Bronchial epithelial cell (primary cell): ENCODE measurements around the gene TM7SF2. TPM values are rescaled to one million over a fixed set of nuclear protein-coding genes. Genes with fewer than 3 reads are reported as not detected.
A peak's percentile ranks its signal among the peaks of the same experiment; 100 is the strongest.

Experiments used
- DNase-seq: peaks from one replicate; pipeline ENCODE4 v3.0.0-alpha.2; 2010; ENCODE audit warnings: low read depth
- FAIRE-seq: peaks from 2 replicates; lab custom pipeline; 2011; peaks lifted over from hg19 to GRCh38; lab: Jason Lieb, UNC
- H3K27me3 ChIP-seq: 2 replicates; pipeline ENCODE4 v1.5.1; 2011; ENCODE audit warnings: low read length; ENCODE audit not compliant: control insufficient read depth, insufficient read depth
- H3K36me3 ChIP-seq: 2 replicates; pipeline ENCODE4 v1.5.1; 2011; ENCODE audit warnings: low read length; ENCODE audit not compliant: control insufficient read depth, insufficient read depth
- H3K4me3 ChIP-seq: 2 replicates; pipeline ENCODE4 v1.5.1; 2011; ENCODE audit warnings: mild to moderate bottlenecking, low read depth, low read length, control low read depth
- CTCF ChIP-seq: IDR thresholded peaks from 2 replicates; pipeline ENCODE4 v1.5.1; 2011; ENCODE audit warnings: mild to moderate bottlenecking, moderate library complexity, low read length, control low read depth, inconsistent platforms; ENCODE audit not compliant: insufficient read depth, severe bottlenecking
- total RNA-seq: library from RNA; depleted of rRNA; stranded (reverse); fragments of >200 nt; gene quantifications from 2 replicates; pipeline ENCODE4 v1.2.1, GENCODE V29; 2014

The TM7SF2 gene
- total RNA-seq, 1 donor from 2014 or later: 15.0 TPM

GRCh38 chr11:65086809-65087208 is 24.9 kb upstream of the TM7SF2 start:
- DNase-seq (no peak), FAIRE-seq (no peak)
- Histone ChIP-seq H3K27me3 (no peaks in the 10 kb centered on the region), H3K36me3 (peaks cover 16% of the 10 kb centered on the region), H3K4me3 (no peak overlapping the region)
- TF ChIP-seq CTCF: no peak

- H3K4me3 ChIP-seq: no peak overlapping the region
- DNase-seq (no peak), FAIRE-seq (no peak)
- H3K27me3 ChIP-seq: no peaks in the 10 kb centered on the region
- H3K36me3 ChIP-seq: peaks cover 16% of the 10 kb centered on the region
- no peak for TF ChIP-seq CTCF
These were observed 24.5 kb upstream of the TM7SF2 start for GRCh38 chr11:65087216-65087615.

- DNase-seq: no peak
- TF ChIP-seq CTCF: no peak
- no peak for FAIRE-seq
- H3K36me3 ChIP-seq: peaks cover 16% of the 10 kb centered on the region
- no peak overlapping the region for H3K4me3 ChIP-seq
- H3K27me3 ChIP-seq: no peaks in the 10 kb centered on the region
These were observed 23.8 kb upstream of the TM7SF2 start for GRCh38 chr11:65087827-65088226.

- no peaks in the 10 kb centered on the region for H3K27me3 ChIP-seq
- no peak for TF ChIP-seq CTCF
- DNase-seq (no peak), FAIRE-seq (no peak)
- H3K4me3 ChIP-seq: no peak overlapping the region
- peaks cover 16% of the 10 kb centered on the region for H3K36me3 ChIP-seq
These were observed 22.1 kb upstream of the TM7SF2 start for GRCh38 chr11:65089621-65090020.

GRCh38 chr11:65090628-65091027 is 21.0 kb upstream of the TM7SF2 start:
- FAIRE-seq: no peak
- no peak for DNase-seq
- Histone ChIP-seq H3K4me3 (no peak overlapping the region), H3K27me3 (no peaks in the 10 kb centered on the region), H3K36me3 (peaks cover 15% of the 10 kb centered on the region)
- TF ChIP-seq CTCF: no peak

GRCh38 chr11:65095427-65095826 is 16.2 kb upstream of the TM7SF2 start:
- no peak for DNase-seq
- Histone ChIP-seq H3K27me3 (no peaks in the 10 kb centered on the region), H3K36me3 (peaks cover 4% of the 10 kb centered on the region), H3K4me3 (peak overlapping the region; percentile 73)
- FAIRE-seq: no peak
- TF ChIP-seq CTCF: no peak
